OCI-LY3 (cell line): Measurements from ENCODE around the gene HMGA1.

ENCODE experiments used
- CTCF ChIP-seq: fragments of 200-600, 300-600 bp; sonication (generic); IDR thresholded peaks from 2 replicates; pipeline ENCODE4 v1.5.1; 2014; ENCODE audit warnings: antibody characterized with exemption, low read length, low read depth
- EZH2phosphoT487 ChIP-seq: fragments of 200-600 bp; shearing (Covaris generic); IDR thresholded peaks from 2 replicates; pipeline ENCODE4 v1.6.1; 2018; ENCODE audit warnings: antibody characterized with exemption, mixed run types, low read depth

- TF ChIP-seq CTCF, result no peak
- no peak for TF ChIP-seq EZH2phosphoT487
These were observed 9.7 kb upstream of the HMGA1 start for GRCh38 chr6:34226731-34227586.
